ENCODE results near the gene CUTA.

CUTA gene

DNA sequence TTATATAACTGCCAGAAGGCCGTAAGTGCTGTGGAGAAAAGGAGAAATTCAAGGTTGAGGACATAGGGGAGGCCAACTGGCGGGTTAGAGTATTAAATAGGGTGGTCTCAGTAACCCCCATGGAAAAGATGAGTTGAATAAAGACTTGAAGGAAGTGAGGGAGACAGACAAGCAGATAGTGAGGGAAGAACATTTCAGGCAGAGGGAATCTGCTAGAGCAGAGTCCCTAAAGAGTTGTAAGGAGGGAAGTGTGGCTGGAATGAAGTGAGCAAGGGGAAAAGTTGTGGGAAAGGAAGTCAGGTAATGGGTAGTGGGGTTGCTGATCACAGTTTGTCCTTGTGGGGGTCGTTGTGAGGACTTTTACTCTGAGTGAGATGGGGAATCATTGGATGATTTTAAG, 24.9 kb downstream of the CUTA start:
- ChIA-PET POLR2A (interaction anchor here (1.4 kb wide), 1 partner anchor 75 kb away, joined by 4 read pairs; the partner anchor contains the start of gene ZBTB22), CTCF (interaction anchor here (0.6 kb wide), 1 partner anchor 61 kb away, joined by 3 read pairs; the partner anchor contains the start of gene ZBTB9)
- Histone ChIP-seq H3K27ac (ENCODE audit: extremely low read depth, low read depth, low read length) (no peak overlapping the region), H3K4me3 (ENCODE audit: low read depth, low read length) (peak overlapping the region; percentile 82), H3K36me3 (ENCODE audit: control insufficient read depth in 2 of 2, insufficient read depth in 1 of 2, low read length in 2 of 2) (peaks cover 6 to 22% of the 10 kb centered on the region in 2 experiments; a peak in 2 of 3 replicates), H3K4me1 (ENCODE audit: control insufficient read depth, insufficient read depth, low read length) (peaks cover 10% of the 10 kb centered on the region), H3K9me3 (ENCODE audit: control insufficient read depth, insufficient read depth, low read depth, low read length) (no peaks in the 10 kb centered on the region)
- TF ChIP-seq ZNF558 (tag by site-specific recombination; IDR thresholded peaks at IDR 0.05) (no peak), ZNF624 (tag by site-specific recombination; IDR thresholded peaks at IDR 0.05) (no peak), ZNF629 (tag by site-specific recombination; IDR thresholded peaks at IDR 0.05) (no peak), ZNF221 (tag by site-specific recombination; IDR thresholded peaks at IDR 0.05; ENCODE audit: borderline replicate concordance) (no peak), YY1 (tag by site-specific recombination; IDR thresholded peaks at IDR 0.05) (no peak), HOXD13 (CRISPR knock-in tag; IDR thresholded peaks at IDR 0.05; ENCODE audit: borderline replicate concordance) (0 out of 2 replicates have a peak, but pooled peaks have one; percentile 1), TRIM28 (IDR thresholded peaks at IDR 0.05; ENCODE audit: borderline replicate concordance, low read length) (no peak), ZNF660 (tag by site-specific recombination; IDR thresholded peaks at IDR 0.05) (no peak), ZIC2 (tag by site-specific recombination; IDR thresholded peaks at IDR 0.05) (no peak), ZNF654 (tag by site-specific recombination; IDR thresholded peaks at IDR 0.05; ENCODE audit: low read depth) (0 out of 2 replicates have a peak, but pooled peaks have one; percentile 4), ZNF24 (tag by site-specific recombination; IDR thresholded peaks at IDR 0.05) (no peak), PRDM1 (tag by site-specific recombination; IDR thresholded peaks at IDR 0.05) (peak; percentile 46; the same call in 1 of the 2 replicates), ZNF133 (tag by site-specific recombination; IDR thresholded peaks at IDR 0.05) (no peak), ZNF248 (tag by site-specific recombination; IDR thresholded peaks at IDR 0.05) (no peak), KLF16 (tag by site-specific recombination; IDR thresholded peaks at IDR 0.05) (no peak), ZNF366 (tag by site-specific recombination; conservative IDR thresholded peaks at IDR 0.05) (peak; percentile 35; the same call in 1 of the 2 replicates), ZNF146 (tag by site-specific recombination; IDR thresholded peaks at IDR 0.05) (no peak)
- TF ChIP-seq, protein P1, sequence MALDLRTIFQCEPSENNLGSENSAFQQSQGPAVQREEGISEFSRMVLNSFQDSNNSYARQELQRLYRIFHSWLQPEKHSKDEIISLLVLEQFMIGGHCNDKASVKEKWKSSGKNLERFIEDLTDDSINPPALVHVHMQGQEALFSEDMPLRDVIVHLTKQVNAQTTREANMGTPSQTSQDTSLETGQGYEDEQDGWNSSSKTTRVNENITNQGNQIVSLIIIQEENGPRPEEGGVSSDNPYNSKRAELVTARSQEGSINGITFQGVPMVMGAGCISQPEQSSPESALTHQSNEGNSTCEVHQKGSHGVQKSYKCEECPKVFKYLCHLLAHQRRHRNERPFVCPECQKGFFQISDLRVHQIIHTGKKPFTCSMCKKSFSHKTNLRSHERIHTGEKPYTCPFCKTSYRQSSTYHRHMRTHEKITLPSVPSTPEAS (tag by site-specific recombination; IDR thresholded peaks at IDR 0.05) = no peak
- TF ChIP-seq, protein P2, sequence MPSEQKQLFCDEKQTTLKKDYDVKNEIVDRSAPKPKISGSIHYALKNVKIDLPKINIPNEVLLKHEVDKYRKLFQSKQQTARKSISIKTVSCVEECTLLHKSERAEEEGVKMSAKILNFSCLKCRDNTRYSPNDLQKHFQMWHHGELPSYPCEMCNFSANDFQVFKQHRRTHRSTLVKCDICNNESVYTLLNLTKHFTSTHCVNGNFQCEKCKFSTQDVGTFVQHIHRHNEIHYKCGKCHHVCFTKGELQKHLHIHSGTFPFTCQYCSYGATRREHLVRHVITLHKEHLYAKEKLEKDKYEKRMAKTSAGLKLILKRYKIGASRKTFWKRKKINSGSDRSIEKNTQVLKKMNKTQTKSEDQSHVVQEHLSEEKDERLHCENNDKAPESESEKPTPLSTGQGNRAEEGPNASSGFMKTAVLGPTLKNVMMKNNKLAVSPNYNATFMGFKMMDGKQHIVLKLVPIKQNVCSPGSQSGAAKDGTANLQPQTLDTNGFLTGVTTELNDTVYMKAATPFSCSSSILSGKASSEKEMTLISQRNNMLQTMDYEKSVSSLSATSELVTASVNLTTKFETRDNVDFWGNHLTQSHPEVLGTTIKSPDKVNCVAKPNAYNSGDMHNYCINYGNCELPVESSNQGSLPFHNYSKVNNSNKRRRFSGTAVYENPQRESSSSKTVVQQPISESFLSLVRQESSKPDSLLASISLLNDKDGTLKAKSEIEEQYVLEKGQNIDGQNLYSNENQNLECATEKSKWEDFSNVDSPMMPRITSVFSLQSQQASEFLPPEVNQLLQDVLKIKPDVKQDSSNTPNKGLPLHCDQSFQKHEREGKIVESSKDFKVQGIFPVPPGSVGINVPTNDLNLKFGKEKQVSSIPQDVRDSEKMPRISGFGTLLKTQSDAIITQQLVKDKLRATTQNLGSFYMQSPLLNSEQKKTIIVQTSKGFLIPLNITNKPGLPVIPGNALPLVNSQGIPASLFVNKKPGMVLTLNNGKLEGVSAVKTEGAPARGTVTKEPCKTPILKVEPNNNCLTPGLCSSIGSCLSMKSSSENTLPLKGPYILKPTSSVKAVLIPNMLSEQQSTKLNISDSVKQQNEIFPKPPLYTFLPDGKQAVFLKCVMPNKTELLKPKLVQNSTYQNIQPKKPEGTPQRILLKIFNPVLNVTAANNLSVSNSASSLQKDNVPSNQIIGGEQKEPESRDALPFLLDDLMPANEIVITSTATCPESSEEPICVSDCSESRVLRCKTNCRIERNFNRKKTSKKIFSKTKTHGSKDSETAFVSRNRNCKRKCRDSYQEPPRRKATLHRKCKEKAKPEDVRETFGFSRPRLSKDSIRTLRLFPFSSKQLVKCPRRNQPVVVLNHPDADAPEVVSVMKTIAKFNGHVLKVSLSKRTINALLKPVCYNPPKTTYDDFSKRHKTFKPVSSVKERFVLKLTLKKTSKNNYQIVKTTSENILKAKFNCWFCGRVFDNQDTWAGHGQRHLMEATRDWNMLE (tag by site-specific recombination; conservative IDR thresholded peaks at IDR 0.05; ENCODE audit: low read depth) = no peak
- TF ChIP-seq, protein P3, sequence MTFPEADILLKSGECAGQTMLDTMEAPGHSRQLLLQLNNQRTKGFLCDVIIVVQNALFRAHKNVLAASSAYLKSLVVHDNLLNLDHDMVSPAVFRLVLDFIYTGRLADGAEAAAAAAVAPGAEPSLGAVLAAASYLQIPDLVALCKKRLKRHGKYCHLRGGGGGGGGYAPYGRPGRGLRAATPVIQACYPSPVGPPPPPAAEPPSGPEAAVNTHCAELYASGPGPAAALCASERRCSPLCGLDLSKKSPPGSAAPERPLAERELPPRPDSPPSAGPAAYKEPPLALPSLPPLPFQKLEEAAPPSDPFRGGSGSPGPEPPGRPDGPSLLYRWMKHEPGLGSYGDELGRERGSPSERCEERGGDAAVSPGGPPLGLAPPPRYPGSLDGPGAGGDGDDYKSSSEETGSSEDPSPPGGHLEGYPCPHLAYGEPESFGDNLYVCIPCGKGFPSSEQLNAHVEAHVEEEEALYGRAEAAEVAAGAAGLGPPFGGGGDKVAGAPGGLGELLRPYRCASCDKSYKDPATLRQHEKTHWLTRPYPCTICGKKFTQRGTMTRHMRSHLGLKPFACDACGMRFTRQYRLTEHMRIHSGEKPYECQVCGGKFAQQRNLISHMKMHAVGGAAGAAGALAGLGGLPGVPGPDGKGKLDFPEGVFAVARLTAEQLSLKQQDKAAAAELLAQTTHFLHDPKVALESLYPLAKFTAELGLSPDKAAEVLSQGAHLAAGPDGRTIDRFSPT (tag by site-specific recombination; IDR thresholded peaks at IDR 0.05) = no peak
- TF ChIP-seq, protein P4, sequence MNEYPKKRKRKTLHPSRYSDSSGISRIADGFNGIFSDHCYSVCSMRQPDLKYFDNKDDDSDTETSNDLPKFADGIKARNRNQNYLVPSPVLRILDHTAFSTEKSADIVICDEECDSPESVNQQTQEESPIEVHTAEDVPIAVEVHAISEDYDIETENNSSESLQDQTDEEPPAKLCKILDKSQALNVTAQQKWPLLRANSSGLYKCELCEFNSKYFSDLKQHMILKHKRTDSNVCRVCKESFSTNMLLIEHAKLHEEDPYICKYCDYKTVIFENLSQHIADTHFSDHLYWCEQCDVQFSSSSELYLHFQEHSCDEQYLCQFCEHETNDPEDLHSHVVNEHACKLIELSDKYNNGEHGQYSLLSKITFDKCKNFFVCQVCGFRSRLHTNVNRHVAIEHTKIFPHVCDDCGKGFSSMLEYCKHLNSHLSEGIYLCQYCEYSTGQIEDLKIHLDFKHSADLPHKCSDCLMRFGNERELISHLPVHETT (tag by site-specific recombination; IDR thresholded peaks at IDR 0.05) = no peak

All from HEK293 (cell line).